Brain microvascular endothelial cell (primary cell): ENCODE results near the gene KIF1B.

Experiments used
- DNase-seq: peaks from one replicate; pipeline ENCODE4 v3.0.0-alpha.2; 2020
- H3K27ac ChIP-seq: fragments of 250-450 bp; sonication (Bioruptor Pico); 2 replicates; pipeline ENCODE4 v1.5.1; 2020; ENCODE audit warnings: mild to moderate bottlenecking, moderate library complexity
- H3K27me3 ChIP-seq: fragments of 250-450 bp; sonication (Bioruptor Pico); replicated peaks from 2 replicates; pipeline ENCODE4 v1.5.1; 2020; ENCODE audit warnings: mild to moderate bottlenecking
- H3K36me3 ChIP-seq: fragments of 250-450 bp; sonication (Bioruptor Pico); replicated peaks from 2 replicates; pipeline ENCODE4 v1.5.1; 2020; ENCODE audit warnings: mild to moderate bottlenecking
- H3K4me3 ChIP-seq: 2 replicates; pipeline ENCODE4 v1.5.1; 2011; ENCODE audit warnings: low read depth, mild to moderate bottlenecking, control low read depth, low read length, moderate library complexity
- in situ Hi-C: cut with HindIII; loops from 2 replicates; pipeline ENCODE4 v1.10.0; 2017; ENCODE audit warnings: low sequenced_read_pairs, low pct_ligation_motif_present
- TF ChIP-seq, protein P1 (sequence below): IDR thresholded peaks from 2 replicates; pipeline ENCODE4 v1.5.1; 2011; ENCODE audit warnings: low read depth, mild to moderate bottlenecking, moderate library complexity, low read length, control low read depth, inconsistent platforms; ENCODE audit errors: missing control alignments

KIF1B gene

DNA sequence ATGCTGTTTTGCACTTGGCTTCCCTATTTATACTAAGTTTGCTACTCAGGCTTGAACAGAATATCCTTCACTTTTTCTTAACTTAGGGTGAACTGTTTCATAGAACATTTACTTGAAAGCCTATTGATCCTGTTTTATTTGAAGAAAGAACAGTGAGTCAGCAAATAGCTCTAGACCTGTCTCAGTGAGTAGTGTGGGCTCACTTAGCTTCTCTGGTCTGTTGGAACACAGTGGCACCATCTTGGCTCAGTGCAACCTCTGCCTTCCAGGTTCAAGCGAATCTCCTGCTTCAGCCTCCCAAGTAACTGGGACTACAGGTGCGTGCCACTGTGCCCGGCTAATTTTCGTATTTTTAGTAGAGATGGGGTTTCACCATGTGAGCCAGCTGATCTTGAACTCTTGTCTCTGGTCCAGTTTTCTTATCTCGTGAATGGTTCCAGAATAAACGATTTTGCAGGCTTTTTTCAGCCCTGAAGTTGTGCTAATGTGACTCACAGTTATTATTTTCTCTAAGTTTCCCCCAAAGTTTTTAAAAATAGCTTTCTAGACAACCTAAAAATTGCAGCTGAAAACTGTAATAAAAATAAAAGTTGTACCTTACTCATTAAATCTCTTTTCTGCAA lies 76.8 kb downstream of the KIF1B start:
- in situ Hi-C loops: no loop called here
- Histone ChIP-seq H3K27ac (no peak overlapping the region), H3K27me3 (no peaks in the 10 kb centered on the region), H3K4me3 (no peak overlapping the region), H3K36me3 (peaks cover 18% of the 10 kb centered on the region)
- TF ChIP-seq, protein P1, sequence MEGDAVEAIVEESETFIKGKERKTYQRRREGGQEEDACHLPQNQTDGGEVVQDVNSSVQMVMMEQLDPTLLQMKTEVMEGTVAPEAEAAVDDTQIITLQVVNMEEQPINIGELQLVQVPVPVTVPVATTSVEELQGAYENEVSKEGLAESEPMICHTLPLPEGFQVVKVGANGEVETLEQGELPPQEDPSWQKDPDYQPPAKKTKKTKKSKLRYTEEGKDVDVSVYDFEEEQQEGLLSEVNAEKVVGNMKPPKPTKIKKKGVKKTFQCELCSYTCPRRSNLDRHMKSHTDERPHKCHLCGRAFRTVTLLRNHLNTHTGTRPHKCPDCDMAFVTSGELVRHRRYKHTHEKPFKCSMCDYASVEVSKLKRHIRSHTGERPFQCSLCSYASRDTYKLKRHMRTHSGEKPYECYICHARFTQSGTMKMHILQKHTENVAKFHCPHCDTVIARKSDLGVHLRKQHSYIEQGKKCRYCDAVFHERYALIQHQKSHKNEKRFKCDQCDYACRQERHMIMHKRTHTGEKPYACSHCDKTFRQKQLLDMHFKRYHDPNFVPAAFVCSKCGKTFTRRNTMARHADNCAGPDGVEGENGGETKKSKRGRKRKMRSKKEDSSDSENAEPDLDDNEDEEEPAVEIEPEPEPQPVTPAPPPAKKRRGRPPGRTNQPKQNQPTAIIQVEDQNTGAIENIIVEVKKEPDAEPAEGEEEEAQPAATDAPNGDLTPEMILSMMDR: no peak
- DNase-seq: no peak

DNA sequence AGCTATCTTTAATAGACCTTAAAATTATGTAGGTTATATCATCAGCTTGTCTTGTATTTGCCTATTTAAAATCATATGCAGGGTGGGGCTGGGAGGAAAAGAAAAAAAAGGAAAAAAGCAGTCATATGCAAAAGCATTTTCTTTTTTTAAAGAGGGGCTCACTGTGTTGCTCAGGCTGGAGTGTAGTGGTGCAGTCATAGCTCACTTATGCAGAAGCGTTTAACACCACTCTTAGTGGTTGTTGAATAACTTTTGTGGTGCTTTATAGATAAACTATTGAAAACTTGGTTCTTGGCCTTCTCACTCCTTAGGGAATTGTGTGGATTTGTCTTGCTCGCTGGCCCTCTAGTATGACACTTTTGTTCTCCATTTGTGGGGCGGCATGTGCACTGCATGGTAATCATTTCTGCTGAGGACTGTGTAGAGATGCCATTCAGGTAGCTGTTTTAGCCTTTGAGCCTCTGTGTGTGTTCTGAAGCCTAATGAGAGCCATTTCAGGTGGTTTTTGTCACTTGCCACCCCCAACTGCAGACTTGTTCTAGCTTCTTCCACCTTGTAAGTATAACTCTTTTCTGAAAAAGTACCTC lies 77.8 kb downstream of the KIF1B start:
- Histone ChIP-seq H3K27ac (no peak overlapping the region), H3K4me3 (no peak overlapping the region), H3K36me3 (peaks cover 15% of the 10 kb centered on the region), H3K27me3 (no peaks in the 10 kb centered on the region)
- TF ChIP-seq, protein P1: no peak
- in situ Hi-C loops: no loop called here
- no peak for DNase-seq

DNA sequence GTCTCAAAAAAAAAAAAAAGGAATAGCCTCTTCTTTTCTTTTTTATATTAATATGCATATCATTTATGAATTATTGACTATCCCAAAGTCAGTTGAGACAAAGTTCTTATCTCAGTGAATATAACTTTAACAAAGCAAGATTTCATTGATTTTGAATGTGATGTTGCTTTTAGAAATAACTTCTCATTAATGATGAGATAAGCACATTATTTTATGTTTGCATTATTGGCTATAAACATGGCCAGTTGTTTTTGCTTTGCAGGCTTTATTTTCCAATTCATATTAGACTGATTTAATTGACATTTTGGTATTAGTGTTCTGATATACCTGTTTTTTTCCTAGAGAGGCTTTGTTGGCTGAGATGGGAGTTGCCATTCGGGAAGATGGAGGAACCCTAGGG lies 81.3 kb downstream of the KIF1B start:
- no peak for DNase-seq
- Histone ChIP-seq H3K27ac (no peak overlapping the region), H3K36me3 (peaks cover 32% of the 10 kb centered on the region), H3K27me3 (no peaks in the 10 kb centered on the region), H3K4me3 (no peak overlapping the region)
- in situ Hi-C loops: no loop called here
- TF ChIP-seq, protein P1: no peak

DNA sequence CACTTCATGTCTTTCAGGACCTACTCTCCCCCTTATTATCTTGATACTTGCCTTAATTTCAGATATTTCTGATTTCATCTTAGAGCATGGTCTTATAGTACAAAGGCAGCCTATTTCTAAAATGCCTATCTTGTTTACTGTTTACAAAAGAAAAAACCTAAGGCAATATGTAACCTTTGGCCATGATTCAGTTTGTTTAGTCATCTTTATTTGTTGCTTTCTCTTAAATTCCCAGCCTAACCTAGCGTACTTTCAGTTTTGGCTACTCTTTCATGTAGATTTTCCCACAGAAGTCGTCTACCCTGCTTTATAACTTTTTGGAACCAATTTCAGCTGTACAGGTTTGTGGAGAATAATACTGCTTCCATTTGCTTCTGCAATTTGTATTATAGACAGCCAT lies 81.8 kb downstream of the KIF1B start:
- Histone ChIP-seq H3K27ac (no peak overlapping the region), H3K36me3 (peaks cover 34% of the 10 kb centered on the region), H3K4me3 (no peak overlapping the region), H3K27me3 (no peaks in the 10 kb centered on the region)
- TF ChIP-seq, protein P1: no peak
- in situ Hi-C loops: no loop called here
- DNase-seq: no peak

DNA sequence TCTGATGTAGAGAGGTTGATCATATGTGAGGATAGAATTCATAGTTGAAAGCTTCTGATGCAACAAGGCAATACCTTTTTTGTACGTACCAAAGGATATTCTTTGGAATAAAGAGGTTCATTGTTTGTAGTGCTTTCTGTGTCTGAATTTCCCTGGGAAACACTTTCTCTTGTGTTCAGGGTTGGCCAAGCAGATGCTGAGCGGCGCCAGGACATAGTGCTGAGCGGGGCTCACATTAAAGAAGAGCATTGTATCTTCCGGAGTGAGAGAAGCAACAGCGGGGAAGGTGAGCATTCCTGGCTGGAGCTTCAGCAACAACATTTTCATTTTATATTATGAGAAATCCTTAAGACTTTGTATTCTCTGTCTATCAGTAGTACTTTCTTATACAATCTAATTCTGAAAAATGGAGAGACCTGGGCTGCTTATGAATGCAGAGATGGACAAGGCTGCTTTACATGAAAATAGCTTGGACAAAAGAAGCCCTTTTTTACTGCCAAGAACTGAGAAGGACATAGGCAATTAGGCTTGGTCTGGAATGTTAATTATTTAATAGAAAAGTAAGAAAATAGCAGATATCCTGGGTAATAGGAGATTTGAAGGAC lies 85.2 kb downstream of the KIF1B start:
- Histone ChIP-seq H3K27ac (no peak overlapping the region), H3K4me3 (no peak overlapping the region), H3K36me3 (peaks cover 41% of the 10 kb centered on the region), H3K27me3 (no peaks in the 10 kb centered on the region)
- no peak for DNase-seq
- TF ChIP-seq, protein P1: no peak
- in situ Hi-C loops: no loop called here

DNA sequence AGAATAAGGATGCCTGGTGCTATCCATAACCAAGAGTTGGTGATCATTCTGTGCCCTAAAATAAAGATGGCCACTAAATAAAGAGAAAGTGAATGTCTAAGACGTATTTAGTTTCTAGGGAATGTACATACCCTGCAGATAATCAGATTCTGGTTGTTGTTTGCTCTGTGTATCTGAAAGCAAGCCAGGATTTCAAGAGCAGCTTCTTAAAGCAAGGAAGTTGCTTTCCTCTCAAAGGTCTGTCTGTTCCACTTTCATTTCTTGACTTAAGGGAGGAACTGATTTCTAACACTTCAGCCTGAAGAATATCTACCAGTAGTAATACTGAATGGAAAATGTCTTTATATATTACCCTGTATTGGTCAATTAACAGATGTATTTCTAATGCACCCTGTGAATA lies 88.8 kb downstream of the KIF1B start:
- Histone ChIP-seq H3K27me3 (no peaks in the 10 kb centered on the region), H3K36me3 (peaks cover 43% of the 10 kb centered on the region), H3K27ac (no peak overlapping the region), H3K4me3 (no peak overlapping the region)
- TF ChIP-seq, protein P1: no peak
- no peak for DNase-seq
- in situ Hi-C loops: no loop called here
